Measurements from ENCODE around the gene IMMP2L.
"Not testable (repeated sequence)": the region's sequence is repeated elsewhere in the genome, so short reads cannot be mapped to it uniquely, and the experiment has no call there.

IMMP2L gene

DNA sequence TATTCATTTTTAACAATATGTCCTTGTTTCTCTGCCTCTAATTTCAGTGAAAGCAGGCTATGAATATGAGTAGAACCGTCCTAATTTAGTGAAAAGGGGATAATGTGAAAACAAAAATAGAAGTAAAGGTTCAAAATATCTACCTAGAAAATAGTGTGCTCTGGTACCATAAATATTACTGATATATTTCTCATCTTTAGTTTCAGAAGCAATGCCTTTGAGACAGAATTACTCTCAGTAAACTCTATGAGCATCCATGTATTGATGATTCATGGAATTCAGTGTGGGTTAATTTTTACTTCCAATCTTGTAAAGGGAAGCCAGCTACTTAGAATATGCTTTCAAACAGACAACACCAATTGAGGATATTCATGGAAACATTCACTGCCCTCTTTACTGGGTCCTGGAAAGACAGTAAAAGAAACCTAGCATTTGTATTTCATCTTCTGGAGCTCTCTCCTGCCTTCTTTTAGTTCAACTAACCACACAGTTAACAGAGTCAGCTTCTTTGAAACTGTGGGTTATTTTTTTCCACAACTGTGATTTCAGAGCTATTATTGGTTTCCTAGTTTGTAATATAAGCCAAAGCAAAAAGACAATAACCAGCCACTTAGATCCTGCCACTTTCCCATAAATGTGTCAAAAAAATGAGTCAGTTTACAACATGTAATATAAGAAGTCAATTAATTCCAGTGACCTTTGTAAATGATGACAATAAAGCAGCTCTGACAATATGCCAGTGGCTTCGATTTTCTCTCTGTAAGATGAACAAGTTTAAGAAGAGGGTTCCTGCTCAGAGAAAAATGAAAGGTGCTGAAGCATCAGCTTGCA is 469.7 kb downstream of the IMMP2L start:
- DNase-seq: peak in 2 of 6 experiments; percentile 19 to 20

DNA sequence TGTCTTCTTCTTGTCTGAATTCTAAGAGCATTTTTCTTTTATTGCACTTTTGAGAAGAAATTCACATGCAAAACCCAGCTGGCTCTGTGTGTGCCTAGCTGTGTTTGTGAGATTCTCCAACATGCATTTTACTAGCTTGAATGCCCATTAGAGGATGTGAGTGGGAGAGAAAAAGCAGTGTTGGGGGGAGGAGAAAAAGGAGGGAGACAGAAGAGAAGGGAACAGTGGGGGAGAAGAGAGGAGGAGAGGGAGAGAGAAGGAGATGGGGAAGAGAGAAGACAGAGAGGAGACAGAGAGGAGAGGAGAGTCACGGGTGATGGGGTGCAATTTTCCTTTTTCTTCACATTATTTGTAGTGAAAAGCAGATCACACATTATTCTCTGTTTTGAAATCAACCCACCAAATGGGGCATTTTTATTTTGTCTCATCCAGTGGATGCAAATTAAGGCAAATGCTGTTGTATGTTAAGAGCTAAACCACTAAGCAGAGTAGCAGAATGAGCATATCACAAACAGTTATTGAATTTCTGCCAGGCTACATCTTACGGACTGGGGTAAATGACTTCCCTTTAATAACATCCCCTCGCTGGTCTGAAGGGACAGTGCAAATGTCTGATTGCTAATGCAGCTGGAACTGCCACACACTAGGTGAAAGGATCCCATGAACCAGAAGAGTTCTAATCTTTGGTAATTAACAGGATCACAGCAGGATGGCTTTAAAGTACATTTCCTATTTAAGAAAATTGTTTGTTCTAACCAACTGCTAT is 470.5 kb downstream of the IMMP2L start:
- no peak for DNase-seq

DNA sequence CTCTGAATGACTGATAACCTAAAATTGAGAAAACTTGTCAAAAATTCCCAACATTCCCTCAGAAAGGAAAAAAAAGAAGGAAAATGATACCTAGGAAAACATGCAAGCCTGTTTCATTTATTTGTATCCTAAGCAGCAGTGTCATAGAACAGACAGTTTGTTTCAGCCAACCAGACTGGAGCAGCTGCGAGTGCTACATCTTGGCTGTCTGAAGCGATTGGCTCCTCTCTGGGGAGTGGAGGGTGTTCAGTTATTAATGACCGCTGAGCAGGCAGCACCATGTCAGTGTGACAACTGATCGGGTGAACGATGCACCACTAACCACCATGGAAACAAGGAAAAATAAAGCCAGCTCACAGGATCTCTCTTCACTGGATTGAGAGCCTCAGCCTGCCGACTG is 471.4 kb downstream of the IMMP2L start, which contains the start of gene LRRN3:
Gene LRRN3, plus strand, starts transcription at position 282 of the 400 bp plus-strand sequence. CDS start 31,646 bp downstream, outside the sequence.
- DNase-seq: peak; percentile 4 to 48 (median 14)

DNA sequence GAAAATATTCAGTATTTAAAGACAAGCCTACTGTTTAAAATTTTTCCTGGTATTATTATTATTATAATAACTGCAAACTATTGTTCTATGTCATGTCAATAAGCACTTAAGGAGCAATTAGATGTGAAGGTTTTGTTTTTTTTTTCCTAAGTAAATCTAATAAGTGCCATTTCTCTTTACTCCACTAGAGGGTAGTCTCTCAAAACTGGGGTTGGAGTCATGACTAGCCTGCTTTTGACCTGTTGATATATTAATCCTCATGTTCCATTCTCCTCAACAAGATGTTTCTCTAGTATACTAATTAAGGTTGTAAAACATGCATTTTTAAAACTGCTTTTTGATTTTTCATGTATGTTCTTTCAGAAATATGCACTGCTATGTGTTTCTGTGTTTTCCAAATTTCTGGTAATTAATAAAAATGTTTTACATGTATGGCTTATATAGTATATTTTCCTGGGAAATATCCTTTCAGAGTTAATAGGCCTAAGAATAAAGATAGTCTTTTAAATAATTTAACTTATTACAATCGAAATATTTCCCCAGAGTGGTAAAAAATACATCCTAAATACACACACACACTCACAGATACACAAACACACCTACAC is 472.4 kb downstream of the IMMP2L start:
- peak in 3 of 6 experiments; percentile 9 to 45 (median 41) for DNase-seq

DNA sequence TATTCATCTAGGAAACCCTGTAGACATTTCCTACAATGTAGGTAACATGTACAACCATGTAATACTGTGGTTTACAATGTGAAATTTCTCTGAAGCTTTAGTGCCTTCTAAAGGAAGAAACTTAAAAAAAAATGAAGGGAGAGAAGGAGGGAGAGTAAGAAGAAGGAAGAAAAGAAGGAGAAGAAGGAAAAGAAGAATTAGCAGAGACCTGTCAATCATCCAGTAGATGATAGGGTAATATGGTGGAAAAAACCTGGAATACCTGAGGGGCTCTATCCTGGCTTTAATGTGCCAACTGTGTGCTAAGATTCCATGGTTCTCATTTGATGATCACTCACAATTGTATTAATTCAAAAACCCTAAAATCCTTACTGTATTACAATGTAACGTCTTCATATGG is 474.0 kb downstream of the IMMP2L start:
- DNase-seq: no peak

DNA sequence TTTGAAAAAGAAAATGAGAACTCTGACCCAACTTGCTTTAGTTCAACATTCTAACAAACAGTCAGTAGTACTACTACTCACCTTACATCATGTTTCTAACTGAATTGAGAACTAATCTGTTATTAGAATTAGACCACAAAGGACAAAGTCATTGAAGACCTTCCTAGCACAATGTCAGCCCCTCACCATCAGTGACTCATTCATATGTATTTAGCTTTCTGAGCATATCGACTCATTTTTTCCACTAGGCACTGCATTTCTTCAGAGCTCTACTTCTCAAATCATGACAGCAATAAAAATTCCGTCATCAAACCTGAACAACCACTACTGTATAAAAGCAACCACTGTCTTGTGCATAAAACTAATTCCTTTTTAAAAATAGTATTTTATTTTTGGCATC is 475.8 kb downstream of the IMMP2L start:
- DNase-seq: no peak

DNA sequence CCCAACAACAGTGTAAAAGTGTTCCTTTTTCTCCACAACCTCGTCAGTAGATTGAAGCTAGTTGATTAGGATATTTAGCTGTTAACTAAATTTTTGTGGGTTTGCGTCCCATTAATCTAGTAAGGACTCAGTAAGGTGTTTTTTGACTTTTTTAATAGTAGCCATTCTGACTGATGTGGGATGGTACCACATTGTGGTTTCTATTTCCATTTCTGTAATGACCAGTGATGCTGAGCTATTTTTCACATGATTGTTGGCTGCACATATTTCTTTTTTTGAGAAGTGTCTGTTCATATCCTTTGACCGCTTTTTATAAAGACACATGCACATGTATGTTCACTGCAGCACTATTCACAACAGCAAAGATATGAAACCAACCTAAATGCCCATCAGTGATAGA is 476.9 kb downstream of the IMMP2L start:
- DNase-seq: no peak

DNA sequence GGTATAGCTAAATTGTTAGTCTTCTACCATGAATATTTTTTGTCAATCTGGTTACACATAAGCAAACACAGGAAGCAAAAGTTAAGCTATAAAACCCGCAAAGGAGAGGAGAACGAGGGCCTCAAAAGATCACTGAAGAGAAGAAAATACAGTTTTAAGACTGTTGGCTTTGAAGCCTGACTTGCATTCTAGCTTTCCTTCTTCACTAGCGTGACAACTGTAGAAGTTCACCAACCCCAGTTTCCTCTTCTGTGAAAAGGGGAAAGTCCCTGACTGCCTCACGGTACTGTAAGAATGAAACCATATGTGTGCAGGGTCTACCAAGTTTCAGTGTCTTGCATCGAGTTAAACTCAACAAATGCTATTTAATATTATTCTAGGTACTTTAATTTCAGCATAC is 478.9 kb downstream of the IMMP2L start:
- peak; percentile 4 to 88 (median 64) for DNase-seq

DNA sequence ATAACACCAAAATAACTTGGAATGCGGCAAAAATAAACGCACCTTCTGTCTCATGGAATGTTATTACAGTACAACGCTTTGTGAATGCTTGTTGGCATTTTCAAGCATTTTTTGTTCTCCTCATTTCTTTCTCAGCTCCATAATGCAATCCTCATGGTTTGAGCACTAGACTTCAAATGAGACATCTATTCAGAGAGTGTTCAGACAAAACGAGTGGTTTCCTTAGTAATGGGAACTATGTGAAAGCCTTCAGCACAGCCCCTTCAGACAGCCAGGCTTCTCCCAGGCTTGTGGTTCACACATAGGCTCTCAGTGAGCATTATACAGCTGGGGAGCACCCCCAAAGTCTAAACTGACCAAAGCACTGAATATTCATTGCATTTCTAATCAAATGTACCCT is 479.9 kb downstream of the IMMP2L start:
- DNase-seq: no peak

DNA sequence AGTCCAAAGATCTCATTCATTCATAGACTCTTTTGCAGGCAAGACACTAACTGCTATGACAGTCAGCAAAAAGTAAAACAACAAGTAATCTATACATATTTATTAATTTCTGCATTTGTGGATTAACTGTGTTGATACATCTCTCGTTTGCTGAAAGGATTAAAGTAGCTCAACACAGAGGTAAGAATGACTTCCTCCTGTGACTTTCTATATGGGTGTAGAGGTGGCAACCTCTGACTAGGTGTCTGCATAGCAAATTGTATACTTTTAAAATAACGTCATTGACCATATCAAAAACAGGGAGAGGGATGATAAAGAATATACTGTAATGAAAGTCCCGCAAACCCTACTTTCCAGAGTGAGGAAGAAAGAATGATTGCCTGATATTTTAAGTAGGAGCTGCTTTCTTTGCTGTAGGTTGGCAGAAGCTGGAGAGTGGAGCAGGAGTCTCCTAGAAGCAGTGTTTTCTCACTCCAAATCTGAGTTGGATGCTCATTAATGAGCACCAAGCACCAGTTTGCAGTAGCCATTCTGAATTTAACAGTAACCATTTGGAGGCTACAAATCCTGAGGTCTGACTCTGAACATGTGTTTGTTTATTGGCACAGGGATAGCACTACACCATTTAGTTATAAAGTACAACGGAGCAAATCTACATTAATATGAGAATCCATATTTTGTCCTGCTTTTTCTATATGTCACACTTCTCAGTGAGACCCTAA is 480.6 kb downstream of the IMMP2L start:
- peak in 1 of 6 experiments; percentile 47 for DNase-seq

DNA sequence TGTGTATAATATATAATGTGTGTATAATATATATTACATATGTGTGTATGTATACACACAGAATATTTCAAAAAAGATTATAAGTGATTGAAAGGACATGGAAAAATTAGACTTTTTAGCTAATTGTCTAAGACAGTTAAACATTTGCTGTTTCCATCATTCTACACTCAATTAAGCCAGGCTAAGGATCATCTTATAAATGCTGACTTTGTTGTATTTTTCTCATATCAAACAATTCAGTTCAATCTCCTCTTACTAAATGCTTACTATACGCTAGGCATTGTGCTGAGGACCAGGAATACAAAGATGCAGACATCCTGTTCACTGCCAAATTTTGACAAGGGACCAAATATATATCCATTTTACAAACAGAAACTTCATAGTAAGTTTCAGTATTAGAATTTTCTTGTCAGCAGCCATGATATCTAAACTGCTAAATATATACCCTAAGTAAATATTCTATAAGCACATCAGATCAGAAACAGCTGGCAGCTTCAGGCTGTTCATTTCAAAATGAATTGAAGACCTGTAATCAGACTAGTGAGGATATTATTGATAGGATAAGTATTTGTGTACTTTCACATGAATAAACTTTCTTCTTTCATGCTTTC is 481.7 kb downstream of the IMMP2L start:
- DNase-seq: no peak

DNA sequence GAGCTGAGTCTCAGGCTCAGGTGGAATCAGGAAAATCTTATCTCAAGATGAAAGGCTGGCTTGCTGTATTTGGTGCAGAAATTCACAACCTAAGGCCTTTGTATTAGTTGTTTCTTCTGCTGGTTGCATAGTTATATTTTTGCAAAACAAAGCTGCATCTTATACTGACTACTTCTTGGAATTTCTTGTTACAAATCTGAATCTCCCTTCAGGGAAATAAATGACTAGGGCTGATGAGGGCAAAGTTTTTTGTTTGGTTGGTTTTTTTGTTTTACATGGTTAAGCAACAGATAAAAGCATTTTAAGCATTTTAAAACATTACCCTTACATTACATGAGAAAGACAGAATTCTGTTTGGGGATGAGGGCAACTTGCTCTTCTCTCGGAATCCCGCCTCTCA is 485.3 kb downstream of the IMMP2L start:
- no peak for DNase-seq

DNA sequence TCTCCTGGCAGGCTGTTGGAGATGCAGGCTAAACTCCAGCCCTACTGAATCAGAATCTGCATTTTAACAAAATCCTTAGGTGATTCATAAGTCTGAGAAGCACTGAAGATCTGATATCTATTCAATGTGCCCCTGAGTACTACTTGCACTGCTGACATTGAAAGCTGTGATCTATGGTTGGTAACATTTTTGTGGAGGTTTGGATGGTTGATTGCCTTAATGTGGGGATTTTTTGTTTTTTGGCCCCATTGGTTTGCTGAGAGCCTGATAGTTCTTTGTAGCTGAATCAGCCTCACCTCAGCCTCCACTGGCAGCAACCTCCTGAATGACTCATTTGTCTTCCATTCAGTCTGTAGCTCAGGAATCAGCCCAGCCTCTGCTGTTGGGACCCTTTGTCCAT is 486.1 kb downstream of the IMMP2L start:
- no peak for DNase-seq

DNA sequence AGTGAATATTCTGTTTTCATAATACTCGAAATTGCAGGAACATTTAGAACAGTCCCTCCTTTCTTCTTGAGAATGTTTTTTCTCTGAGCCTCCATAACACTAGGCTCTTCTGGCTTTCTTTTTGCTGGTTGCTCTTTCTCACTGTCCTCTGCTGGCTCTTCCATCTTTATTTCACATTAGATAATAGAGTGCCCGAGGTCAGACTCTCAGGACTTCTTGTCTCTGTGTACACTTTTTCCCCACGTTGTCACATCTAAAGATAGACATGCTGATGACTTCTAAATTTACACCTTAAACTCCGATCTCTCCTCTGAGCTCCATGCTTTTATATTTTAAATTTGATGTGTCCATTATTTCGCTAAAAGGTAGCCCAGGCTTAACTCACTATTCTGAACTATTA is 486.8 kb downstream of the IMMP2L start:
- no peak for DNase-seq

DNA sequence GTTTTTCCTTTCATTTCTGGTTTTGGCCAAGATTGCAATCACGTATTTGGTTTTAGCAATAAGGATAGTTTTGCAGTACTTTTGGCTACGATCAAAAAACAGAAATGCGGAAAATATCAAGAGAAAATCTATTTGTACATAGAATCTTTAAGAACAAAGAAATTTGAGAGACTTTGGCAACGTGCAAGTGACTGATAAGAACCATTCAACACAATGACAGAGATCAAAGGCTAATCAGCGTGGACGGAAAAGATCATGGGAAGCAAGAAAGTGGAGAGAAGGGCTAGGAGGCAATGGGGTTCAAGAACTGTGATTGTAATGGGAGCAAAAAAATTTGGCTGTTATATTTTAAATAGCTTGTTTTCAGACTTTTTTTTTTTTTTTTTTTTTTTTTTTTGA is 487.5 kb downstream of the IMMP2L start:
- no peak for DNase-seq

DNA sequence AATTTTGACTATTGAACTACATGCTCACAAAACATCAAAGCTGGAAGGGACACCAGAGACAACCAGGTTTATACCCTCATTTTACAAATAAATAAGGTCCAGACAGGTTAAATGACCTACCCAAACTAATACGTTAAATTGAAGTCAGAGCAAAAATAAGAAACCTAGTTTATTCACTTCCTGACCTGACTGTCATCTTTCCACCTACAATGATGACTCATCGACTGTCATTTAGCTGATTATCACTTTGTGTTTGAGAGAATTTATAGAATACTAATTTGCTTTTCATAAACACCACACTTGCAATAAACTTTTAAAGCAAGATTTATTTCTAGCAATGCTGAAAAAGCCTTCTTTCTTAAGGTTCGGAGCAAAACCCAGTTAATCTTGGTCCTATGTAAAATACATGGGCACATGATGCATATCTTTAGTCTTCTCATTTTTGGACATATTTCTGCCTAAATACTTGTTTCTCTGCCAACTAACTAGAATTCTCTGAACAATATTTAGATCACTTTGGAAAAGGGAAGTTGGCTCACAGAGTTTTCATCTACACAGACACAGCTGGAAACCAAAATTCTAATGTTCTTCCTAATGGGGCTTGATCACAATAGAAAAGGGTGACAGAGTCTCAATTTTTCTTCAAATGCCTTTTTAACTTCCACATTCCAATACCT is 488.1 kb downstream of the IMMP2L start:
- DNase-seq: peak in 1 of 6 experiments; percentile 7

DNA sequence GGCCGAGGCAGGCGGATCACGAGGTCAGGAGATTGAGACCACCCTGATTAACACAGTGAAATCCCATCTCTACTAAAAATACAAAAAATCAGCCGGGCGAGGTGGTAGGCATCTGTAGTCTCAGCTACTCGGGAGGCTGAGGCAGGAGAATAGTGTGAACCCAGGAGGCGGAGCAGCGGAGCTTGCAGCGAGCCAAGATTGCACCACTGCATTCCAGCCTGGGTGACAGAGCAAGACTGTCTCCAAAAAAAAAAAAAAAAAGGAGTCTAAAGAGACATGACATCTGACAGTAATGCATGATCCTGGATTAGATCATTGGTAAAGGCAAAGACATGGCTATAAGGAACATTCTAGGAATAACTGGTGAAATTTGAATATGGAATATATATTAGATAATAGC is 489.6 kb downstream of the IMMP2L start:
- DNase-seq: not testable (repeated sequence)

DNA sequence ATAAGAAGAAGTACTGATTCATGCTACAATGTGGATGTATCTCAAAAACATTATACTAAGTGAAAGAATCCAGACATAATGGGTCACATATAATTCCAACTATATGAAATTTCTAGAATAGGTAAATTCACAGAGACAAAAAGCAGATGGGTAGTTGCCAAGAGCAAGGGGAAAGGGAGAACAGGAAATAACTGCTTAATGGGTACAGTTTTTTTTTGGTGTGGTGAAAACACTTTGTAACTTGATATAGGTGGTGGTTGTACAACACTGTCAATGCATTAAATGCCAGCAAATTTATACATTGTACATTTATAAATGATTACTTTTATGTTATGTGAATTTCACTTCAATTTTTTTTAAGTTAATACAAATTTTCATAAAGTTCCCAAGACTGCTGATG is 490.7 kb downstream of the IMMP2L start:
- DNase-seq: no peak

DNA sequence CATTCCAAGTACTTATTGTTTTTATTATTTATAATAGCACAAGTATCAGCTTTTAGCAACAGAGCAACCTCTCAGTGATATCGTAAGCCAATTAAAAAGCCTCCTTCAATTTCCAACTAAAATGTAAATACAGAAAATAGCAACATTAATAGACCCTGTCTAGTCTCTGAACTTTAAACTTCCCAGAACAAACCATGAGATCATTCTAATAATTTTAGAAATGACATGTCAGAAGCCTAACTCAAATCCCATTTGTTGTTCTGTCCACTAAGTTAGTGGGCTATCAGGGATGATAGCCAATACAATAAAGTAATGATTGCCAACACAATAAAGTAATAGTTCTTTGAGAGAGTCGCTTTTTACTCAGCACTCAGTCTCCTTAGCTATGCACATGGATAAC is 493.7 kb downstream of the IMMP2L start:
- DNase-seq: no peak

DNA sequence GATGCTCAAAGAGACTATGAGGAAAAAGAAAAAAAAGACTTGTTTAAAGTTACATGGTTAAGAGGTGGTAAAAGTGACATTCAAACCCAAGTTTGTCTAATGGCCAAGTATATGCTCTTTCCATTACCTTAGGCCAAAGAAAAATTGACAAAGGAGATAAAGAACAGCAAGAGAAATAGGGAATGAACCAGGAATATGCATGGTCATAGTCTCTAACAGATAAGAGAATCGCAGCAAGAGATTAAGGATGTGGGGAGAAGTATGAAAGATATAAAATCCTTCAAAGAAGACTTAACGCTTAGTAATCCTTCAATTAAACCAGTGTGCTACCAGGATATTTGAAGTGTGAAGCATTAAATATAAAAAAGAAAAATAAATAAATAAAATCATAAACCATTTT is 494.6 kb downstream of the IMMP2L start:
- DNase-seq: no peak

DNA sequence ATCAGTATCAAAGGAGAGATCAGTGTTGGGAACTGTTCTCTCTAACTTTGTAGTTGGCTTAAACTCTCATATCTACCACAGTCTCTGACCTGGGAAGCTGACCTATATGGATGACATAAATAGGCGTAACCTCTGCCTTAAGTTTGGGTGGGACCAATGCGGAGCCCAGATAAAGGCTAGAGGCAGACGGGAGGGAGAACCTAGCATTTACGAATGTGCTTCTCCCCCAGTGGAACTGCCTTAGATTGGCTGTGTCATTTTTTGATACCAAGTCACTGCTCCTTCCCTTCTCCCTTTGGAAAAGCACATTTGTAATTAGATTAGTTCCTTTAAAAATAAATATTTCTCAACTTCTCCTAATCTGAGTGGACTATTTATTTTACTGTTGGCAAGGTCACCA is 495.0 kb downstream of the IMMP2L start:
- DNase-seq: no peak

DNA sequence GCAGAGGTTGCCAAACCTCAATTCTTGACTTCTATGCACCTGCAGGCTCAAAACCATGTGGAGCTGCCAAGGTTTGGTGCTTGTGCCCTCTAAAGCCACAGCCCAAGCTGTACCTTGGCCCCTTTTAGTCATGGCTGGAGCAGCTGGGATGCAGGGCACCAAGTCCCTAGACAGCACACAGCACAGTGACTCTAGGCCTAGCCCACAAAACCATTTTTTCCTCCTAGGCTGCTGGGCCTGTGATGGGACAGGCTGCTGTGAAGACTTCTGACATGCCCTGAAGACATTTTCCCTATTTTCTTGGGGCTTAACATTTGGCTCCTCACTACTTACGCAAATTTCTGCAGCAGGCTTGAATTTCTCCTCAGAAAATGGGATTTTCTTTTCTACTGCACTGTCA is 499.1 kb downstream of the IMMP2L start:
- DNase-seq: no peak

Measured in stimulated activated naive CD4-positive, alpha-beta T cell (primary cell).